Measurements from ENCODE around the gene C1S. TPM values are rescaled to one million over a fixed set of nuclear protein-coding genes. Genes with fewer than 3 reads are reported as not detected.

The C1S gene
- total and polyA plus RNA-seq, 2 experiments from 2014 or later = 120 to 143 TPM

GRCh38 chr12:7083125-7083524, 22.6 kb downstream of the C1S start:
- no peak for DNase-seq (ENCODE audit: low spot score)
- no peak overlapping the region for H2AFZ ChIP-seq
- peaks cover 8% of the 10 kb centered on the region for H3K4me1 ChIP-seq (ENCODE audit: insufficient read depth)
- H3K27me3 ChIP-seq = no peaks in the 10 kb centered on the region
- H3K9me2 ChIP-seq (replicated peaks; ENCODE audit: insufficient read depth) = no peaks in the 10 kb centered on the region
- H3K4me3 ChIP-seq = no peak overlapping the region
- H3K9me3 ChIP-seq (ENCODE audit: low read depth) = no peaks in the 10 kb centered on the region
- H3K36me3 ChIP-seq (replicated peaks; ENCODE audit: insufficient read depth, low read depth) = no peaks in the 10 kb centered on the region
- H3K27ac ChIP-seq = no peak overlapping the region
- no peaks in the 10 kb centered on the region for H3K79me2 ChIP-seq
- H3K4me2 ChIP-seq = no peak overlapping the region
- TF ChIP-seq CTCF (IDR thresholded peaks at IDR 0.05; ENCODE audit: poor library complexity) (no peak), EZH2phosphoT487 (IDR thresholded peaks at IDR 0.05; ENCODE audit: low read depth, severe bottlenecking, unreplicated experiment) (no peak), EZH2 (IDR thresholded peaks at IDR 0.05; ENCODE audit: borderline replicate concordance) (no peak)
- no peaks in the 10 kb centered on the region for H4K20me1 ChIP-seq (ENCODE audit: insufficient read depth, poor library complexity, severe bottlenecking)

GRCh38 chr12:7089196-7089871, 28.8 kb downstream of the C1S start:
- Histone ChIP-seq H3K36me3 (replicated peaks; ENCODE audit: insufficient read depth, low read depth) (no peaks in the 10 kb centered on the region), H3K9me3 (ENCODE audit: low read depth) (no peaks in the 10 kb centered on the region), H3K27ac (no peak overlapping the region), H4K20me1 (ENCODE audit: insufficient read depth, poor library complexity, severe bottlenecking) (no peaks in the 10 kb centered on the region), H3K27me3 (no peaks in the 10 kb centered on the region), H3K79me2 (no peaks in the 10 kb centered on the region), H3K4me3 (no peak overlapping the region), H3K9me2 (replicated peaks; ENCODE audit: insufficient read depth) (no peaks in the 10 kb centered on the region), H3K4me1 (ENCODE audit: insufficient read depth) (no peaks in the 10 kb centered on the region), H2AFZ (no peak overlapping the region), H3K4me2 (no peak overlapping the region)
- TF ChIP-seq EZH2phosphoT487 (IDR thresholded peaks at IDR 0.05; ENCODE audit: low read depth, severe bottlenecking, unreplicated experiment) (no peak), EZH2 (IDR thresholded peaks at IDR 0.05; ENCODE audit: borderline replicate concordance) (no peak), CTCF (IDR thresholded peaks at IDR 0.05; ENCODE audit: poor library complexity) (no peak)
- no peak for DNase-seq (ENCODE audit: low spot score)
- 93% methylated on average over 11 of the region's 11 CpGs for WGBS (ENCODE audit: low lambda C conversion rate, missing lambda C conversion rate)

- H3K4me3 ChIP-seq = no peak overlapping the region
- H3K4me1 ChIP-seq (ENCODE audit: insufficient read depth) = no peaks in the 10 kb centered on the region
- TF ChIP-seq EZH2phosphoT487 (IDR thresholded peaks at IDR 0.05; ENCODE audit: low read depth, severe bottlenecking, unreplicated experiment) (no peak), EZH2 (IDR thresholded peaks at IDR 0.05; ENCODE audit: borderline replicate concordance) (no peak), CTCF (IDR thresholded peaks at IDR 0.05; ENCODE audit: poor library complexity) (no peak)
- DNase-seq (ENCODE audit: low spot score) = no peak
- WGBS (ENCODE audit: low lambda C conversion rate, missing lambda C conversion rate) = 74% methylated on average over 16 of the region's 16 CpGs
- H4K20me1 ChIP-seq (ENCODE audit: insufficient read depth, poor library complexity, severe bottlenecking) = no peaks in the 10 kb centered on the region
- H2AFZ ChIP-seq = no peak overlapping the region
- no peak overlapping the region for H3K4me2 ChIP-seq
- H3K27me3 ChIP-seq = no peaks in the 10 kb centered on the region
- no peak overlapping the region for H3K27ac ChIP-seq
- H3K79me2 ChIP-seq = no peaks in the 10 kb centered on the region
- no peaks in the 10 kb centered on the region for H3K9me3 ChIP-seq (ENCODE audit: low read depth)
- no peaks in the 10 kb centered on the region for H3K36me3 ChIP-seq (replicated peaks; ENCODE audit: insufficient read depth, low read depth)
- no peaks in the 10 kb centered on the region for H3K9me2 ChIP-seq (replicated peaks; ENCODE audit: insufficient read depth)
Measured at GRCh38 chr12:7090222-7090998, 29.9 kb downstream of the C1S start.
